Measurements from ENCODE around the gene NGB.

DNA sequence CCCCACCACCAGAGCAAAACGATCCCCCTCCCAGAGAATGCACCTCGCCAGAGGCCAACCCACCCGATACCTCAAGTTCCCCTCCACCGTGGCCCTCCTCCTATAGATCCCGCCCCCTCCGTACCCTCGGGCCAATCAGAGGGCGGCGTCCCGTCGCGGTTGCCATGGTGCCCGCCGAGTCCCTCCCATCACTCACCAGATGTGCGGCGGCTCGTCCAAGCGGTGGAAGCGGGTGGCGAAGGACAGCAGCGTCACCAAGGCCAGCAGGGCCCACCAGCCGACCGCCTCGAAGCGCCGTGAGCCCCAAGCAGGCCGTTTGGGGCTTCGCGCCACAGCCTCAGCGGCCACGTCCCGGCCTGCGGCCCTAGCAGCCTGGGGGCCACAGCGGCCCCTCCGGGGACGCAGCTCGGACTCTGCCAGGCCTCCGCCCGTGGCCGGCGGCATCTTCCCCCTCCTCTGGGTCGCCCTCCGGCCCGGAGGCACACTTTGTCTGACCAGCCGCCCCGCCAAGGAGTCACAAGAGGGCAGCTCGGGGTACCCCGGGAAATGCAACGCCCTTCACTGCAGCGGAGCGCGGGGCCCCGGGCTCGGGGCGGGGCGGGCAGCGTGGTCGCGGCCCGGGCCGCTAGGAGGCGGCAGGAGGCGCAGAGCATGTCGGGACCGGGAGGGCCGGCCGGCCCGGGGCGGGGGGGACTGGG, 49.4 kb upstream of the NGB start, which contains the start of gene POMT2:
- no peak for TF ChIP-seq SRF (IDR thresholded peaks at IDR 0.05; ENCODE audit: low read depth, low read length)
- no peak for TF ChIP-seq POU5F1 (IDR thresholded peaks at IDR 0.05; ENCODE audit: low read depth, low read length)
- TF ChIP-seq BCL11A (IDR thresholded peaks at IDR 0.05; ENCODE audit: low read depth in 2 of 2, low read length in 2 of 2): no peak
- peak; percentile 26 to 48 (median 35); a peak in 3 of 4 replicates for TF ChIP-seq CTCF (IDR thresholded peaks at IDR 0.05; ENCODE audit: control extremely low read depth in 1 of 3, insufficient read depth in 1 of 3, low read depth in 1 of 3, low read length in 3 of 3)
- TF ChIP-seq POLR2A (IDR thresholded peaks at IDR 0.05; ENCODE audit: control extremely low read depth in 1 of 2, low read depth in 2 of 2, low read length in 2 of 2): peak in 1 of 2 experiments; percentile 57; a peak in 2 of 3 replicates
- TF ChIP-seq, protein P1, sequence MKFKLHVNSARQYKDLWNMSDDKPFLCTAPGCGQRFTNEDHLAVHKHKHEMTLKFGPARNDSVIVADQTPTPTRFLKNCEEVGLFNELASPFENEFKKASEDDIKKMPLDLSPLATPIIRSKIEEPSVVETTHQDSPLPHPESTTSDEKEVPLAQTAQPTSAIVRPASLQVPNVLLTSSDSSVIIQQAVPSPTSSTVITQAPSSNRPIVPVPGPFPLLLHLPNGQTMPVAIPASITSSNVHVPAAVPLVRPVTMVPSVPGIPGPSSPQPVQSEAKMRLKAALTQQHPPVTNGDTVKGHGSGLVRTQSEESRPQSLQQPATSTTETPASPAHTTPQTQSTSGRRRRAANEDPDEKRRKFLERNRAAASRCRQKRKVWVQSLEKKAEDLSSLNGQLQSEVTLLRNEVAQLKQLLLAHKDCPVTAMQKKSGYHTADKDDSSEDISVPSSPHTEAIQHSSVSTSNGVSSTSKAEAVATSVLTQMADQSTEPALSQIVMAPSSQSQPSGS (IDR thresholded peaks at IDR 0.05; ENCODE audit: low read length): no peak
- TF ChIP-seq TCF12 (IDR thresholded peaks at IDR 0.05; ENCODE audit: low read depth, low read length): no peak
- TF ChIP-seq RXRA (IDR thresholded peaks at IDR 0.05; ENCODE audit: insufficient read depth, low read depth, low read length): no peak
- TF ChIP-seq EP300 (IDR thresholded peaks at IDR 0.05; ENCODE audit: borderline replicate concordance in 1 of 2, low read depth in 2 of 2, low read length in 2 of 2): no peak
- no peak for TF ChIP-seq EZH2 (IDR thresholded peaks at IDR 0.05; ENCODE audit: low read depth, low read length, severe bottlenecking)
- TF ChIP-seq CBX5 (IDR thresholded peaks at IDR 0.05; ENCODE audit: low read depth, low read length): no peak
- peak; percentile 70 for TF ChIP-seq POLR2AphosphoS5 (IDR thresholded peaks at IDR 0.05; ENCODE audit: low read depth, low read length)
- TF ChIP-seq YY1 (IDR thresholded peaks at IDR 0.05; ENCODE audit: low read depth, low read length): no peak; the same call in 1 of the 2 replicates
- no peak for TF ChIP-seq BRCA1 (IDR thresholded peaks at IDR 0.05; ENCODE audit: low read depth, low read length)

Data from H1 (cell line).